Heart right ventricle (tissue), 16 donors: ENCODE results near the gene EGFLAM. TPM values are rescaled to one million over a fixed set of nuclear protein-coding genes. Genes with fewer than 3 reads are reported as not detected.

Experiments
- ATAC-seq, 8 donors: fragments of 200-7000 bp; cut with Tn5 transposase; one replicate each; pipeline ENCODE4 v1.9.1; 2020; ENCODE audit warnings: mild to moderate bottlenecking in 8 of 8, moderate library complexity in 8 of 8, moderate number of reproducible peaks in 1 of 8
- DNase-seq, 2 donors: peaks; one replicate each; pipeline ENCODE4 v3.0.0-alpha.2; 2020
- H3K27ac ChIP-seq, 10 donors: fragments of 200-600 bp; sonication (generic) in 2 of 10; one replicate each; pipeline versions ENCODE4 v1.5.0 to v1.8.0; 2020 to 2022; ENCODE audit warnings: mild to moderate bottlenecking in 3 of 10
- H3K27me3 ChIP-seq, 7 donors: fragments of 200-600 bp; one replicate each; pipeline ENCODE4 v1.8.0; 2021 to 2022; ENCODE audit warnings: mild to moderate bottlenecking in 2 of 7
- H3K36me3 ChIP-seq, 9 donors: fragments of 200-600 bp; sonication (generic) in 1 of 9; one replicate each; pipeline versions ENCODE4 v1.5.0 to v1.8.0; 2020 to 2022; ENCODE audit warnings: mild to moderate bottlenecking in 2 of 9
- H3K4me1 ChIP-seq, 9 donors: fragments of 200-600 bp; sonication (generic) in 1 of 9; one replicate each; pipeline versions ENCODE4 v1.5.0 to v1.8.0; 2020 to 2022; ENCODE audit warnings: mild to moderate bottlenecking in 4 of 9
- H3K4me3 ChIP-seq, 10 donors: fragments of 200-600 bp; sonication (generic) in 2 of 10; one replicate each; pipeline versions ENCODE4 v1.5.0 to v1.8.0; 2020 to 2022; ENCODE audit warnings: mild to moderate bottlenecking in 7 of 10, moderate library complexity in 2 of 10
- H3K9me3 ChIP-seq, 11 donors: fragments of 200-600 bp in 10 of 11; sonication (generic) in 2 of 11; one replicate each; pipeline versions ENCODE4 v1.5.0 to v1.8.0; 2013 to 2022; ENCODE audit warnings: mild to moderate bottlenecking in 2 of 11, control low read depth in 1 of 11, moderate library complexity in 1 of 11
- WGBS, 2 donors: extraction: QIAGEN DNeasy Blood & Tissue Kit; methylation state at CpG; one replicate each; pipeline ENCODE4 v1.1.7; 2013; ENCODE audit warnings: inconsistent platforms in 1 of 2; 5-methylcytosine and 5-hydroxymethylcytosine counted together
- intact Hi-C, 10 donors: fragments of 100-400 bp; cut with DNase I; formaldehyde crosslinking; loops; one replicate each; pipeline versions ENCODE4 v1.11.1 to v1.14.2; 2022
- polyA plus RNA-seq, 2 donors: library from polyadenylated mRNA; stranded (reverse); fragments of 200-250 nt; gene quantifications; one replicate each; pipeline ENCODE4 v1.2.3, GENCODE V29; 2013
- total RNA-seq, 10 donors: library from RNA; stranded (reverse); fragmentation: NEBNext Ultra II Directional in 3 of 10; extraction: Animal tissue kit (Norgen Biotek cat#: 25700) in 3 of 10; gene quantifications; one replicate each; pipeline versions ENCODE4 v1.2.1 to v1.2.4, GENCODE V29; 2021 to 2023
- TF ChIP-seq, protein P1 (sequence below), 9 donors: fragments of 200-600 bp; sonication (generic) in 2 of 9; IDR thresholded peaks; one replicate each; pipeline versions ENCODE4 v1.5.0 to v1.8.0; 2021 to 2022; ENCODE audit warnings: antibody characterized with exemption in 9 of 9, mild to moderate bottlenecking in 5 of 9, moderate library complexity in 1 of 9
- donor health status: Arrhythmogenic right ventricular cardiomyopathy.
- donor health status: ischemic (EF 13 %, LVEDD 7.1; RV severe dilation, severe dysfunction).
- donor health status: healthy with polysubstance abuse.
- donor health status: DM: no; HTN: yes; CAD: no.
- donor health status: DM: no; HTN: no; CAD: no.
- donor health status: ischemic (EF 25% LVEDD 6.9; RV normal size, moderate dysfunction).
- donor health status: ischemic (EF 25% LVEDD 5.7; RV mildly dilated, moderate dysfunction).
- donor health status: healthy.
- donor health status: DM: yes; HTN: yes; CAD: no.
- donor health status: Ischemic cardiomyopathy.
- donor health status: ischemic (EF 35%, LVEDD 5.7; RV mildly dilated, moderate dysfunction).
- donor health status: nonischemic (EF 11% LVEDD 7.7; RV severe dilation, severe dysfunction).
- donor health status: DM: yes; HTN: yes; CAD: no.
- donor health status: PGD.
- donor health status: ischemic (EF 29% LVEDD 5.4; RV normal size, mild dysfunction).
- donor health status: nonischemic (EF 23%, LVEDD 6.1; RV moderate dilation, normal function).

The EGFLAM gene
- total and polyA plus RNA-seq, 12 donors: 3.4 to 15.3 (median 7.6) TPM

DNA sequence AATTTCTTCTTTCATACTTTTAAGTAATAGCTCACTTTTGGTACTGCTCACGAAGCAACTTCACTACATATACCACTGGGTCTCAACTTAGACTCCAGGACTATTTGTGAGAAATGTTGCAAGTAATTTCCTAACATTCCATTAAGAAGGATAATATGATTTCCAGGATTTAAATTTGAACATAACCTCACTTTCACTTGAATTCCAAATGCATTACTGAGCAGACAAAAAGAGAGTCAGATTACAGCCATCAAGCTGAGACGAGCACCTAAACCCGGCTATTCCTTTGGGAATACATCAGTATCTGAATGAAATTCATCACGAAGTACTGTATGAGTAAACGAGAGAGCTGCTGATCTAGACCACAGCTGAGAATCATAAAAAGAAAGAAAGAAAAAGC is 250.8 kb downstream of the EGFLAM start:
- no peaks in the 10 kb centered on the region for H3K9me3 ChIP-seq
- no peak for ATAC-seq
- 71 to 80% methylated on average over 5 of the region's 5 CpGs for WGBS, 2 donors
- H3K4me3 ChIP-seq: no peak overlapping the region
- TF ChIP-seq, protein P1, sequence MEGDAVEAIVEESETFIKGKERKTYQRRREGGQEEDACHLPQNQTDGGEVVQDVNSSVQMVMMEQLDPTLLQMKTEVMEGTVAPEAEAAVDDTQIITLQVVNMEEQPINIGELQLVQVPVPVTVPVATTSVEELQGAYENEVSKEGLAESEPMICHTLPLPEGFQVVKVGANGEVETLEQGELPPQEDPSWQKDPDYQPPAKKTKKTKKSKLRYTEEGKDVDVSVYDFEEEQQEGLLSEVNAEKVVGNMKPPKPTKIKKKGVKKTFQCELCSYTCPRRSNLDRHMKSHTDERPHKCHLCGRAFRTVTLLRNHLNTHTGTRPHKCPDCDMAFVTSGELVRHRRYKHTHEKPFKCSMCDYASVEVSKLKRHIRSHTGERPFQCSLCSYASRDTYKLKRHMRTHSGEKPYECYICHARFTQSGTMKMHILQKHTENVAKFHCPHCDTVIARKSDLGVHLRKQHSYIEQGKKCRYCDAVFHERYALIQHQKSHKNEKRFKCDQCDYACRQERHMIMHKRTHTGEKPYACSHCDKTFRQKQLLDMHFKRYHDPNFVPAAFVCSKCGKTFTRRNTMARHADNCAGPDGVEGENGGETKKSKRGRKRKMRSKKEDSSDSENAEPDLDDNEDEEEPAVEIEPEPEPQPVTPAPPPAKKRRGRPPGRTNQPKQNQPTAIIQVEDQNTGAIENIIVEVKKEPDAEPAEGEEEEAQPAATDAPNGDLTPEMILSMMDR (IDR thresholded peaks at IDR 0.05): no peak
- intact Hi-C loops: loop anchor here in 1 of 10 donors (2.0 kb wide), 1 partner anchor 18 kb away; no protein-coding TSS in a partner anchor
- H3K27ac ChIP-seq: no peak overlapping the region
- H3K36me3 ChIP-seq: peaks cover 0 to 94% (median 13%) of the 10 kb centered on the region in 9 donors
- DNase-seq: no peak
- peaks cover 0 to 4% (median 0%) of the 10 kb centered on the region in 9 donors for H3K4me1 ChIP-seq
- no peaks in the 10 kb centered on the region for H3K27me3 ChIP-seq
